Thymus (tissue), 11 donors: ENCODE results near the gene ITGA6. TPM values are rescaled to one million over a fixed set of nuclear protein-coding genes. Genes with fewer than 3 reads are reported as not detected.

ENCODE experiments used
- DNase-seq, 9 donors: peaks; one replicate each; pipeline ENCODE4 v3.0.0-alpha.2; 2013; ENCODE audit warnings: low spot score in 9 of 9, low read depth in 6 of 9, missing footprints in 1 of 9
- H3K27ac ChIP-seq, 2 donors: one replicate each; pipeline ENCODE4 v1.5.1; 2013; ENCODE audit warnings: control low read depth in 1 of 2, low read depth in 1 of 2, low read length in 1 of 2, mild to moderate bottlenecking in 1 of 2, moderate library complexity in 1 of 2
- H3K27me3 ChIP-seq, 2 donors: one replicate each; pipeline ENCODE4 v1.5.1; 2013; ENCODE audit warnings: low read length in 1 of 2; ENCODE audit not compliant: control insufficient read depth in 2 of 2, insufficient read depth in 1 of 2
- H3K36me3 ChIP-seq, 2 donors: one replicate each; pipeline ENCODE4 v1.5.1; 2013; ENCODE audit warnings: low read length in 1 of 2, mild to moderate bottlenecking in 1 of 2, moderate library complexity in 1 of 2; ENCODE audit not compliant: control insufficient read depth in 2 of 2, insufficient read depth in 2 of 2
- H3K4me1 ChIP-seq, 2 donors: one replicate each; pipeline ENCODE4 v1.5.1; 2013; ENCODE audit warnings: low read length in 2 of 2; ENCODE audit not compliant: control insufficient read depth in 2 of 2, insufficient read depth in 2 of 2
- H3K4me3 ChIP-seq, 2 donors: one replicate each; pipeline ENCODE4 v1.5.1; 2013; ENCODE audit warnings: low read length in 2 of 2, control low read depth in 1 of 2, mild to moderate bottlenecking in 1 of 2
- H3K9me3 ChIP-seq, 2 donors: one replicate each; pipeline ENCODE4 v1.5.1; 2013; ENCODE audit warnings: low read length in 1 of 2, mild to moderate bottlenecking in 1 of 2; ENCODE audit not compliant: control insufficient read depth in 2 of 2, insufficient read depth in 1 of 2
- WGBS: extraction: QIAGEN DNeasy Blood & Tissue Kit; methylation state at CpG from one replicate; pipeline ENCODE4 v1.1.7; 2013; 5-methylcytosine and 5-hydroxymethylcytosine counted together
- polyA plus RNA-seq: library from polyadenylated mRNA; stranded (reverse); fragments of 200-250 nt; gene quantifications from one replicate; pipeline ENCODE4 v1.2.3, GENCODE V29; 2013
- total RNA-seq: library from RNA; stranded (reverse); fragments of 120-200 nt; gene quantifications from one replicate; pipeline ENCODE4 v1.2.4, GENCODE V29; 2013
- donor health status: healthy.

ITGA6 gene
- total and polyA plus RNA-seq, 2 donors: 27.3 to 38.2 TPM

GRCh38 chr2:172427990-172428831 is 825 bp downstream of the ITGA6 start:
- Histone ChIP-seq H3K4me1 (peaks cover 17 to 58% of the 10 kb centered on the region in 2 donors), H3K4me3 (peak overlapping the region; percentile 63 to 78), H3K9me3 (peaks cover 0 to 3% of the 10 kb centered on the region in 2 donors), H3K27ac (peak overlapping the region; percentile 58 to 86), H3K27me3 (peaks cover 0 to 9% of the 10 kb centered on the region in 2 donors), H3K36me3 (no peaks in the 10 kb centered on the region)
- under 1% methylated on average over 63 of the region's 63 CpGs for WGBS
- DNase-seq: peak in 5 of 9 donors; percentile 58 to 83 (median 65)

GRCh38 chr2:172428832-172429210 is 1.4 kb downstream of the ITGA6 start:
- Histone ChIP-seq H3K4me3 (peak overlapping the region; percentile 63 to 78), H3K9me3 (peaks cover 0 to 3% of the 10 kb centered on the region in 2 donors), H3K27me3 (peaks cover 0 to 9% of the 10 kb centered on the region in 2 donors), H3K4me1 (peaks cover 21 to 57% of the 10 kb centered on the region in 2 donors), H3K36me3 (peaks cover 0 to 2% of the 10 kb centered on the region in 2 donors), H3K27ac (peak overlapping the region; percentile 46 to 48)
- no peak for DNase-seq
- WGBS: 7% methylated on average over 9 of the region's 9 CpGs

GRCh38 chr2:172429301-172429968 is 2.0 kb downstream of the ITGA6 start:
- no peak for DNase-seq
- 37% methylated on average over 9 of the region's 9 CpGs for WGBS
- peak overlapping the region in 1 of 2 donors; percentile 12 for H3K27ac ChIP-seq
- peaks cover 0 to 3% of the 10 kb centered on the region in 2 donors for H3K9me3 ChIP-seq
- peaks cover 27 to 60% of the 10 kb centered on the region in 2 donors for H3K4me1 ChIP-seq
- peak overlapping the region; percentile 63 to 78 for H3K4me3 ChIP-seq
- H3K36me3 ChIP-seq: peaks cover 0 to 2% of the 10 kb centered on the region in 2 donors
- H3K27me3 ChIP-seq: peaks cover 0 to 9% of the 10 kb centered on the region in 2 donors

GRCh38 chr2:172430027-172430426 is 2.6 kb downstream of the ITGA6 start:
- Histone ChIP-seq H3K4me3 (peak overlapping the region in 1 of 2 donors; percentile 78), H3K27me3 (peaks cover 0 to 9% of the 10 kb centered on the region in 2 donors), H3K9me3 (peaks cover 0 to 3% of the 10 kb centered on the region in 2 donors), H3K4me1 (peaks cover 33 to 62% of the 10 kb centered on the region in 2 donors), H3K36me3 (peaks cover 0 to 2% of the 10 kb centered on the region in 2 donors), H3K27ac (no peak overlapping the region)
- whole genome bisulfite sequencing: 88% methylated on average over 1 of the region's 1 CpG
- no peak for DNase-seq

- H3K4me3 ChIP-seq: no peak overlapping the region
- H3K36me3 ChIP-seq: peaks cover 0 to 2% of the 10 kb centered on the region in 2 donors
- no peak overlapping the region for H3K27ac ChIP-seq
- peaks cover 35 to 65% of the 10 kb centered on the region in 2 donors for H3K4me1 ChIP-seq
- 98% methylated on average over 3 of the region's 3 CpGs for WGBS
- peaks cover 0 to 3% of the 10 kb centered on the region in 2 donors for H3K9me3 ChIP-seq
- no peak for DNase-seq
- peaks cover 0 to 9% of the 10 kb centered on the region in 2 donors for H3K27me3 ChIP-seq
Measured at GRCh38 chr2:172430678-172431077, 3.3 kb downstream of the ITGA6 start.

- DNase-seq: no peak
- peaks cover 42 to 68% of the 10 kb centered on the region in 2 donors for H3K4me1 ChIP-seq
- whole genome bisulfite sequencing: 64% methylated on average over 4 of the region's 4 CpGs
Measured at GRCh38 chr2:172431463-172431862, 4.1 kb downstream of the ITGA6 start.

GRCh38 chr2:172431993-172432392 is 4.6 kb downstream of the ITGA6 start:
- Histone ChIP-seq H3K27me3 (peaks cover 0 to 9% of the 10 kb centered on the region in 2 donors), H3K27ac (no peak overlapping the region), H3K4me3 (no peak overlapping the region), H3K4me1 (peaks cover 43 to 67% of the 10 kb centered on the region in 2 donors), H3K9me3 (no peaks in the 10 kb centered on the region), H3K36me3 (peaks cover 0 to 2% of the 10 kb centered on the region in 2 donors)
- 75% methylated on average over 2 of the region's 2 CpGs for WGBS
- no peak for DNase-seq

More at GRCh38 chr2:172431463-172431862, 4.1 kb downstream of the ITGA6 start:
- peaks cover 0 to 2% of the 10 kb centered on the region in 2 donors for H3K36me3 ChIP-seq
- no peak overlapping the region for H3K4me3 ChIP-seq
- peaks cover 0 to 3% of the 10 kb centered on the region in 2 donors for H3K9me3 ChIP-seq
- no peak overlapping the region for H3K27ac ChIP-seq
- H3K27me3 ChIP-seq: peaks cover 0 to 9% of the 10 kb centered on the region in 2 donors

- no peak overlapping the region for H3K4me3 ChIP-seq
- peaks cover 0 to 2% of the 10 kb centered on the region in 2 donors for H3K36me3 ChIP-seq
- peaks cover 53 to 73% of the 10 kb centered on the region in 2 donors for H3K4me1 ChIP-seq
- 98% methylated on average over 3 of the region's 3 CpGs for WGBS
- H3K27me3 ChIP-seq: peaks cover 0 to 8% of the 10 kb centered on the region in 2 donors
- H3K9me3 ChIP-seq: no peaks in the 10 kb centered on the region
- DNase-seq: no peak
- no peak overlapping the region for H3K27ac ChIP-seq
Measured at GRCh38 chr2:172433144-172433543, 5.8 kb downstream of the ITGA6 start.
